K562 (cell line): Measurements from ENCODE around the gene ZNF451. TPM values are rescaled to one million over a fixed set of nuclear protein-coding genes. Genes with fewer than 3 reads are reported as not detected.

Experiments used
- ATAC-seq: fragments of 200-7000 bp; cut with Tn5 transposase; 3 replicates; pipeline ENCODE4 v1.9.1; 2020; ENCODE audit warnings: moderate library complexity
- BruUV-seq: library from RNA; stranded (reverse); fragments of 400-500 nt; replicated peaks from 2 replicates; lab custom pipeline; 2021; lab: Mats Ljungman, UMichigan
- CTCF ChIA-PET: fragments of 300-600 bp; formaldehyde crosslinking; extraction: SDS; loops from one replicate; lab custom pipeline; 2021; ENCODE audit warnings: low intra/inter-chr PET ratio; lab: Yijun Ruan, JAX
- POLR2A ChIA-PET: fragments of 300-600, 350-650 bp; sonication (Branson Sonifier 250); formaldehyde crosslinking; extraction: SDS; loops from one replicate; lab custom pipeline; 2021; ENCODE audit warnings: antibody characterized with exemption, inconsistent platforms; lab: Yijun Ruan, JAX
- DNase-seq, 4 experiments: peaks; one replicate each; pipeline versions ENCODE4 v3.0.0 to v3.0.0-alpha.2; 2011 to 2018; ENCODE audit warnings: low spot score in 3 of 4, mixed read lengths in 3 of 4; ENCODE audit errors: extremely low read depth in 1 of 4
- FAIRE-seq: peaks from 2 replicates; lab custom pipeline; 2011; peaks lifted over from hg19 to GRCh38; lab: Jason Lieb, UNC
- H2AFZ ChIP-seq: 2 replicates; pipeline ENCODE4 v1.6.0; 2011; ENCODE audit warnings: low read depth, low read length, control low read depth, inconsistent platforms
- H3K27ac ChIP-seq: fragments of 200-600 bp; 3 replicates; pipeline ENCODE4 v1.8.0; 2011; ENCODE audit warnings: low read depth, mild to moderate bottlenecking, control low read depth, inconsistent platforms, low read length, moderate library complexity, mixed read lengths; ENCODE audit errors: extremely low read depth
- H3K27me3 ChIP-seq, 2 experiments: fragments of 300-600 bp in 1 of 2; 2 replicates in 1 of 2; 3 replicates in 1 of 2; pipeline versions ENCODE4 v1.6.0 to v1.8.0; 2011; ENCODE audit warnings: inconsistent platforms in 2 of 2, low read length in 2 of 2, mild to moderate bottlenecking in 1 of 2, mixed read lengths in 1 of 2, moderate library complexity in 1 of 2; ENCODE audit not compliant: control insufficient read depth in 2 of 2, insufficient read depth in 2 of 2
- H3K36me3 ChIP-seq: fragments of 300-600 bp; 3 replicates; pipeline ENCODE4 v1.8.0; 2011; ENCODE audit warnings: mild to moderate bottlenecking, low read length, inconsistent platforms; ENCODE audit not compliant: control insufficient read depth, insufficient read depth
- H3K4me1 ChIP-seq, 2 experiments: fragments of 200-600 bp in 1 of 2; replicated peaks in 1 of 2; 2 replicates in 1 of 2; 3 replicates in 1 of 2; pipeline versions ENCODE4 v1.5.1 to v1.8.0; 2011; ENCODE audit warnings: inconsistent platforms in 2 of 2, low read length in 2 of 2, mild to moderate bottlenecking in 1 of 2, mixed read lengths in 1 of 2, moderate library complexity in 1 of 2; ENCODE audit not compliant: control insufficient read depth in 2 of 2, insufficient read depth in 2 of 2
- H3K4me2 ChIP-seq: 2 replicates; pipeline ENCODE4 v1.6.1; 2011; ENCODE audit warnings: low read length, control low read depth, inconsistent platforms, mixed read lengths; ENCODE audit not compliant: insufficient read depth
- H3K4me3 ChIP-seq: fragments of 200-600 bp; sonication (generic), shearing (Covaris generic); 2 replicates; pipeline ENCODE4 v1.5.1; 2016; ENCODE audit warnings: control low read depth, inconsistent platforms
- H3K79me2 ChIP-seq: fragments of 200-600 bp; 3 replicates; pipeline ENCODE4 v1.8.0; 2011; ENCODE audit warnings: low read length, inconsistent platforms; ENCODE audit not compliant: control insufficient read depth, insufficient read depth
- H3K9ac ChIP-seq, 2 experiments: 2 replicates each; pipeline versions ENCODE4 v1.6.0 to v1.6.1; 2011; ENCODE audit warnings: low read depth in 2 of 2, low read length in 2 of 2, control low read depth in 1 of 2, inconsistent platforms in 1 of 2, mild to moderate bottlenecking in 1 of 2, mixed read lengths in 1 of 2; ENCODE audit not compliant: insufficient read depth in 1 of 2
- H3K9me1 ChIP-seq: one replicate; pipeline ENCODE4 v1.6.0; 2011; ENCODE audit warnings: inconsistent platforms, mild to moderate bottlenecking, low read length, moderate library complexity; ENCODE audit not compliant: control insufficient read depth, insufficient read depth
- H3K9me3 ChIP-seq: replicated peaks from 2 replicates; pipeline ENCODE4 v1.5.1; 2011; ENCODE audit warnings: low read depth, low read length, inconsistent platforms; ENCODE audit not compliant: control insufficient read depth, insufficient read depth
- H4K20me1 ChIP-seq: replicated peaks from 2 replicates; pipeline ENCODE4 v1.6.1; 2011; ENCODE audit warnings: low read length, inconsistent platforms, mixed read lengths; ENCODE audit not compliant: control insufficient read depth, insufficient read depth
- BACH1 ChIP-seq: fragments of 200-800 bp; sonication (Bioruptor generic); IDR thresholded peaks from 2 replicates; pipeline ENCODE4 v1.6.1; 2016; ENCODE audit warnings: missing genetic modification characterization, missing compliant biosample characterization
- CBX2 ChIP-seq: fragments of 200-600 bp; sonication (generic); IDR thresholded peaks from one replicate; pipeline ENCODE4 v1.6.1; 2012; ENCODE audit warnings: mild to moderate bottlenecking, low read length, inconsistent platforms; ENCODE audit not compliant: insufficient read depth, poor library complexity, severe bottlenecking
- FOXA1 ChIP-seq: fragments of 450-650 bp; IDR thresholded peaks from 2 replicates; pipeline ENCODE4 v1.6.1; 2016; ENCODE audit warnings: mild to moderate bottlenecking, borderline replicate concordance
- KLF10 ChIP-seq: fragments of 250-450 bp; sonication (Bioruptor Pico); IDR thresholded peaks from 2 replicates; pipeline ENCODE4 v1.6.1; 2021; ENCODE audit warnings: matching md5 sums
- L3MBTL2 ChIP-seq: fragments of 450-650 bp; IDR thresholded peaks from 2 replicates; pipeline ENCODE4 v1.6.1; 2016; ENCODE audit warnings: mild to moderate bottlenecking, moderate library complexity
- NFE2 ChIP-seq: IDR thresholded peaks from 2 replicates; pipeline ENCODE4 v1.6.1; 2014; ENCODE audit warnings: antibody characterized with exemption, low read depth
- RBFOX2 ChIP-seq: fragments of 200-400 bp; formaldehyde crosslinking; IDR thresholded peaks from 2 replicates; pipeline ENCODE4 v1.6.1; 2017; ENCODE audit warnings: low read depth, mild to moderate bottlenecking, low read length, moderate library complexity
- SMC3 ChIP-seq: conservative IDR thresholded peaks from 2 replicates; pipeline ENCODE4 v1.6.1; 2011; ENCODE audit warnings: low read depth, low read length, improper control_type of control experiment; ENCODE audit not compliant: insufficient read depth
- SOX6 ChIP-seq: fragments of 450-650 bp; IDR thresholded peaks from 2 replicates; pipeline ENCODE4 v1.6.1; 2014; ENCODE audit warnings: mild to moderate bottlenecking
- TCF7L2 ChIP-seq: fragments of 150-350 bp; IDR thresholded peaks from 2 replicates; pipeline ENCODE4 v1.6.1; 2016; ENCODE audit warnings: low read depth, mild to moderate bottlenecking, low read length, moderate library complexity
- ZNF311 ChIP-seq: fragments of 250-450 bp; sonication (Bioruptor Pico); IDR thresholded peaks from 2 replicates; pipeline ENCODE4 v1.4.0; 2020; ENCODE audit warnings: mild to moderate bottlenecking, moderate library complexity
- WGBS: fragments of 100-300 bp; shearing (Covaris generic); methylation state at CpG from one replicate; pipeline ENCODE4 v1.1.6; 2016; ENCODE audit warnings: low coverage, mixed read lengths; ENCODE audit not compliant: insufficient coverage; ENCODE audit errors: missing lambda C conversion rate; 5-methylcytosine and 5-hydroxymethylcytosine counted together
- in situ Hi-C: fragments of 300-500 bp; cut with MboI; formaldehyde crosslinking; loops from 4 replicates; pipeline ENCODE4 v1.15.0; 2018; ENCODE audit warnings: inconsistent platforms, mixed read lengths
- intact Hi-C: fragments of 100-400 bp; cut with micrococcal nuclease; formaldehyde crosslinking; loops from 2 replicates; pipeline ENCODE4 v1.14.2; 2022
- polyA plus RNA-seq, 8 experiments: library from polyadenylated mRNA; depleted of rRNA in 4 of 8; stranded (reverse) in 5 of 8; unstranded in 3 of 8; fragments of >200 nt; fragmentation: Nextera tagmentation in 2 of 8; fragmentation: Illumina TruSeq in 1 of 8; extraction: Ambion mirVana in 2 of 8; extraction: Trizol in 1 of 8; gene quantifications; 2 replicates each; pipeline versions ENCODE4 v1.2.1 to v1.2.3, GENCODE V29; 2011 to 2014; ENCODE audit warnings: inconsistent platforms in 1 of 8, missing spikeins in 1 of 8
- total RNA-seq, 7 experiments: library from RNA; depleted of rRNA in 6 of 7; stranded (reverse); fragments of >200 nt in 6 of 7; fragmentation: Illumina TruSeq in 2 of 7; extraction: Trizol in 2 of 7; gene quantifications; 2 replicates each; pipeline versions ENCODE4 v1.2.1 to v1.2.3, GENCODE V29; 2011 to 2021; ENCODE audit warnings: low replicate concordance in 1 of 7
- TF ChIP-seq, protein P1 (sequence below): sonication (generic); formaldehyde crosslinking; IDR thresholded peaks from 2 replicates; pipeline ENCODE4 v1.8.1; 2023; ENCODE audit warnings: mild to moderate bottlenecking, missing genetic modification reagents
- TF ChIP-seq, protein P2 (sequence below): fragments of 250-450 bp; sonication (Bioruptor Pico); IDR thresholded peaks from 2 replicates; pipeline ENCODE4 v1.8.0; 2022; ENCODE audit warnings: inconsistent platforms
- TF ChIP-seq, protein P3 (sequence below), 2 experiments: fragments of 200-800 bp in 1 of 2; sonication (Bioruptor generic) in 1 of 2; sonication (generic) in 1 of 2; formaldehyde crosslinking in 1 of 2; IDR thresholded peaks in 1 of 2; conservative IDR thresholded peaks in 1 of 2; 2 replicates each; pipeline versions ENCODE4 v1.5.0 to v1.6.1; 2016 to 2020; ENCODE audit warnings: missing compliant biosample characterization in 1 of 2, missing genetic modification characterization in 1 of 2, missing genetic modification reagents in 1 of 2
- TF ChIP-seq, protein P4 (sequence below): fragments of 450-650 bp; IDR thresholded peaks from 2 replicates; pipeline ENCODE4 v1.7.0; 2016; ENCODE audit warnings: borderline replicate concordance

ZNF451 gene
- total and polyA plus RNA-seq, 9 of the 15 experiments (the other 6 are each of a cell fraction or from before 2014, with no cell fraction given), result 16.1 to 74.3 (median 38.3) TPM

DNA sequence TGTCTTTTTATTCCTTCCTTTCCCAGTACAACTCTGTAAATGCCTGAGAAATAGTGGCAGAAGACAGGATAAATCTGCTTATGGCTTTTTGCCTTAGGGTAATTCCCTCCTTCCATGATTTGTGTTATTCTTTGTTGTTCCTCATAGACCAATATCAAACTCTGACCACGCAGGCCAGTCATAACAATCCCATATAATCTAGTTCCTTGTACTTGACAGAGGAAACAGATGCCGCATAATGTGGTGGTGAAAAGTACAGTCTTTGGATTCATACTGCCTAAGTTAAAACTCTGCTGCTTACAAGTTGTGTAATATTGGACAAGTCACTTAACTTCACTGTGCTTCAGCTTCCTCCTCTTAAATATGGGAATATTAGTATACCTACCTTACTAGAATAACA lies 74.0 kb downstream of the ZNF451 start:
- ChIA-PET POLR2A (no interaction called here), CTCF (no interaction called here)
- BruUV-seq, result no TSS peak
- H3K9ac ChIP-seq, result no peak overlapping the region
- no peak for ATAC-seq
- no peaks in the 10 kb centered on the region for H3K4me1 ChIP-seq
- TF ChIP-seq, protein P1, sequence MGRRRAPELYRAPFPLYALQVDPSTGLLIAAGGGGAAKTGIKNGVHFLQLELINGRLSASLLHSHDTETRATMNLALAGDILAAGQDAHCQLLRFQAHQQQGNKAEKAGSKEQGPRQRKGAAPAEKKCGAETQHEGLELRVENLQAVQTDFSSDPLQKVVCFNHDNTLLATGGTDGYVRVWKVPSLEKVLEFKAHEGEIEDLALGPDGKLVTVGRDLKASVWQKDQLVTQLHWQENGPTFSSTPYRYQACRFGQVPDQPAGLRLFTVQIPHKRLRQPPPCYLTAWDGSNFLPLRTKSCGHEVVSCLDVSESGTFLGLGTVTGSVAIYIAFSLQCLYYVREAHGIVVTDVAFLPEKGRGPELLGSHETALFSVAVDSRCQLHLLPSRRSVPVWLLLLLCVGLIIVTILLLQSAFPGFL, result no peak
- TF ChIP-seq CBX2 (no peak), SOX6 (no peak), ZNF311 (CRISPR knock-in tag) (no peak), KLF10 (CRISPR knock-in tag) (no peak), NFE2 (no peak), BACH1 (tag) (no peak), RBFOX2 (no peak), L3MBTL2 (no peak), SMC3 (no peak), TCF7L2 (no peak), FOXA1 (no peak)
- TF ChIP-seq, protein P2, sequence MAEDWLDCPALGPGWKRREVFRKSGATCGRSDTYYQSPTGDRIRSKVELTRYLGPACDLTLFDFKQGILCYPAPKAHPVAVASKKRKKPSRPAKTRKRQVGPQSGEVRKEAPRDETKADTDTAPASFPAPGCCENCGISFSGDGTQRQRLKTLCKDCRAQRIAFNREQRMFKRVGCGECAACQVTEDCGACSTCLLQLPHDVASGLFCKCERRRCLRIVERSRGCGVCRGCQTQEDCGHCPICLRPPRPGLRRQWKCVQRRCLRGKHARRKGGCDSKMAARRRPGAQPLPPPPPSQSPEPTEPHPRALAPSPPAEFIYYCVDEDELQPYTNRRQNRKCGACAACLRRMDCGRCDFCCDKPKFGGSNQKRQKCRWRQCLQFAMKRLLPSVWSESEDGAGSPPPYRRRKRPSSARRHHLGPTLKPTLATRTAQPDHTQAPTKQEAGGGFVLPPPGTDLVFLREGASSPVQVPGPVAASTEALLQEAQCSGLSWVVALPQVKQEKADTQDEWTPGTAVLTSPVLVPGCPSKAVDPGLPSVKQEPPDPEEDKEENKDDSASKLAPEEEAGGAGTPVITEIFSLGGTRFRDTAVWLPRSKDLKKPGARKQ (CRISPR knock-in tag), result no peak
- TF ChIP-seq, protein P3, sequence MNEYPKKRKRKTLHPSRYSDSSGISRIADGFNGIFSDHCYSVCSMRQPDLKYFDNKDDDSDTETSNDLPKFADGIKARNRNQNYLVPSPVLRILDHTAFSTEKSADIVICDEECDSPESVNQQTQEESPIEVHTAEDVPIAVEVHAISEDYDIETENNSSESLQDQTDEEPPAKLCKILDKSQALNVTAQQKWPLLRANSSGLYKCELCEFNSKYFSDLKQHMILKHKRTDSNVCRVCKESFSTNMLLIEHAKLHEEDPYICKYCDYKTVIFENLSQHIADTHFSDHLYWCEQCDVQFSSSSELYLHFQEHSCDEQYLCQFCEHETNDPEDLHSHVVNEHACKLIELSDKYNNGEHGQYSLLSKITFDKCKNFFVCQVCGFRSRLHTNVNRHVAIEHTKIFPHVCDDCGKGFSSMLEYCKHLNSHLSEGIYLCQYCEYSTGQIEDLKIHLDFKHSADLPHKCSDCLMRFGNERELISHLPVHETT (CRISPR knock-in tag; conservative IDR thresholded peaks at IDR 0.05 in 1 of 2, IDR thresholded peaks at IDR 0.05 in 1 of 2), result no peak
- TF ChIP-seq, protein P4, sequence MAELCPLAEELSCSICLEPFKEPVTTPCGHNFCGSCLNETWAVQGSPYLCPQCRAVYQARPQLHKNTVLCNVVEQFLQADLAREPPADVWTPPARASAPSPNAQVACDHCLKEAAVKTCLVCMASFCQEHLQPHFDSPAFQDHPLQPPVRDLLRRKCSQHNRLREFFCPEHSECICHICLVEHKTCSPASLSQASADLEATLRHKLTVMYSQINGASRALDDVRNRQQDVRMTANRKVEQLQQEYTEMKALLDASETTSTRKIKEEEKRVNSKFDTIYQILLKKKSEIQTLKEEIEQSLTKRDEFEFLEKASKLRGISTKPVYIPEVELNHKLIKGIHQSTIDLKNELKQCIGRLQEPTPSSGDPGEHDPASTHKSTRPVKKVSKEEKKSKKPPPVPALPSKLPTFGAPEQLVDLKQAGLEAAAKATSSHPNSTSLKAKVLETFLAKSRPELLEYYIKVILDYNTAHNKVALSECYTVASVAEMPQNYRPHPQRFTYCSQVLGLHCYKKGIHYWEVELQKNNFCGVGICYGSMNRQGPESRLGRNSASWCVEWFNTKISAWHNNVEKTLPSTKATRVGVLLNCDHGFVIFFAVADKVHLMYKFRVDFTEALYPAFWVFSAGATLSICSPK, result no peak
- TF ChIP-seq, all 486 proteins: peak for 0
- H3K9me1 ChIP-seq, result no peaks in the 10 kb centered on the region
- no peak overlapping the region for H3K4me2 ChIP-seq
- no peak overlapping the region for H2AFZ ChIP-seq
- H3K4me3 ChIP-seq, result no peak overlapping the region
- peaks cover 6% of the 10 kb centered on the region for H3K9me3 ChIP-seq
- no peaks in the 10 kb centered on the region for H3K27me3 ChIP-seq
- no peak overlapping the region for H3K27ac ChIP-seq
- H3K36me3 ChIP-seq, result peaks cover 65% of the 10 kb centered on the region
- FAIRE-seq (no peak), DNase-seq (no peak)
- intact Hi-C loops (no loop called here), in situ Hi-C loops (no loop called here)
- no peaks in the 10 kb centered on the region for H3K79me2 ChIP-seq
- H4K20me1 ChIP-seq, result no peaks in the 10 kb centered on the region
- WGBS, result 86% methylated on average over 2 of the region's 2 CpGs
